Mesothelial cell of epicardium (in vitro differentiated cells): Measurements from ENCODE around the gene DYSF. TPM values are rescaled to one million over a fixed set of nuclear protein-coding genes. Genes with fewer than 3 reads are reported as not detected.

Source experiments
- DNase-seq, 2 experiments: peaks; one replicate each; pipeline ENCODE4 v3.0.0; 2021; ENCODE audit warnings: low spot score in 2 of 2; ENCODE audit not compliant: unreplicated experiment in 2 of 2
- H3K27ac Mint-ChIP-seq: 2 replicates; pipeline ENCODE4 v1.8.0; 2021; ENCODE audit warnings: mixed read lengths
- H3K27me3 Mint-ChIP-seq: 2 replicates; pipeline ENCODE4 v1.8.0; 2021; ENCODE audit warnings: low read depth, mixed read lengths
- H3K36me3 Mint-ChIP-seq: 2 replicates; pipeline ENCODE4 v1.8.0; 2021; ENCODE audit warnings: mixed read lengths
- H3K4me1 Mint-ChIP-seq: 2 replicates; pipeline ENCODE4 v1.8.0; 2021; ENCODE audit warnings: mixed read lengths
- H3K4me3 Mint-ChIP-seq: 2 replicates; pipeline ENCODE4 v1.8.0; 2021; ENCODE audit warnings: mild to moderate bottlenecking, moderate library complexity, mixed read lengths
- H3K9me3 Mint-ChIP-seq: 2 replicates; pipeline ENCODE4 v1.8.0; 2021; ENCODE audit warnings: mixed read lengths
- total RNA-seq: library from RNA; stranded (reverse); gene quantifications from 3 replicates; pipeline ENCODE4 v1.2.1, GENCODE V29; 2021
- TF ChIP-seq, protein P1 (sequence below): fragments of 200-600 bp; sonication (generic); IDR thresholded peaks from one replicate; pipeline ENCODE4 v1.5.0; 2021; ENCODE audit warnings: antibody characterized with exemption; ENCODE audit not compliant: unreplicated experiment

The DYSF gene
- total RNA-seq, 1 donor from 2014 or later = 0.96 TPM

DNA sequence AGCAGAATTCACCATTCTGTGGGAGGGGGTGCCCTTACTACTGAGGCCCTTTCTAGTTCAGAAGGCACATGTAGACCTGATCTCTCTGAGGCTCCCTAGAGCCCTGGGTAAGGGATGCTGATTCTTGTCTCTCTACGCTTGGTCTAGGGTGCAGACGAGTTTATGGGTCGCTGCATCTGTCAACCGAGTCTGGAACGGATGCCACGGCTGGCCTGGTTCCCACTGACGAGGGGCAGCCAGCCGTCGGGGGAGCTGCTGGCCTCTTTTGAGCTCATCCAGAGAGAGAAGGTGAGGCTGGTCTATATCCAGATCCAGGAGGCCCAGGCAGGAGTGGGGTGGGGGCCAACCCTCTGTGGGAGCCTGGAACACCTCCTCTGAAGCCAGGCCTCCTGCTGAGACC lies 147.2 kb downstream of the DYSF start:
- Mint-ChIP-seq H3K36me3 (no peaks in the 10 kb centered on the region), H3K4me1 (peaks cover 20% of the 10 kb centered on the region), H3K9me3 (no peaks in the 10 kb centered on the region), H3K4me3 (no peak overlapping the region), H3K27me3 (no peaks in the 10 kb centered on the region), H3K27ac (no peak overlapping the region)
- DNase-seq = no peak
- TF ChIP-seq, protein P1, sequence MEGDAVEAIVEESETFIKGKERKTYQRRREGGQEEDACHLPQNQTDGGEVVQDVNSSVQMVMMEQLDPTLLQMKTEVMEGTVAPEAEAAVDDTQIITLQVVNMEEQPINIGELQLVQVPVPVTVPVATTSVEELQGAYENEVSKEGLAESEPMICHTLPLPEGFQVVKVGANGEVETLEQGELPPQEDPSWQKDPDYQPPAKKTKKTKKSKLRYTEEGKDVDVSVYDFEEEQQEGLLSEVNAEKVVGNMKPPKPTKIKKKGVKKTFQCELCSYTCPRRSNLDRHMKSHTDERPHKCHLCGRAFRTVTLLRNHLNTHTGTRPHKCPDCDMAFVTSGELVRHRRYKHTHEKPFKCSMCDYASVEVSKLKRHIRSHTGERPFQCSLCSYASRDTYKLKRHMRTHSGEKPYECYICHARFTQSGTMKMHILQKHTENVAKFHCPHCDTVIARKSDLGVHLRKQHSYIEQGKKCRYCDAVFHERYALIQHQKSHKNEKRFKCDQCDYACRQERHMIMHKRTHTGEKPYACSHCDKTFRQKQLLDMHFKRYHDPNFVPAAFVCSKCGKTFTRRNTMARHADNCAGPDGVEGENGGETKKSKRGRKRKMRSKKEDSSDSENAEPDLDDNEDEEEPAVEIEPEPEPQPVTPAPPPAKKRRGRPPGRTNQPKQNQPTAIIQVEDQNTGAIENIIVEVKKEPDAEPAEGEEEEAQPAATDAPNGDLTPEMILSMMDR = no peak

DNA sequence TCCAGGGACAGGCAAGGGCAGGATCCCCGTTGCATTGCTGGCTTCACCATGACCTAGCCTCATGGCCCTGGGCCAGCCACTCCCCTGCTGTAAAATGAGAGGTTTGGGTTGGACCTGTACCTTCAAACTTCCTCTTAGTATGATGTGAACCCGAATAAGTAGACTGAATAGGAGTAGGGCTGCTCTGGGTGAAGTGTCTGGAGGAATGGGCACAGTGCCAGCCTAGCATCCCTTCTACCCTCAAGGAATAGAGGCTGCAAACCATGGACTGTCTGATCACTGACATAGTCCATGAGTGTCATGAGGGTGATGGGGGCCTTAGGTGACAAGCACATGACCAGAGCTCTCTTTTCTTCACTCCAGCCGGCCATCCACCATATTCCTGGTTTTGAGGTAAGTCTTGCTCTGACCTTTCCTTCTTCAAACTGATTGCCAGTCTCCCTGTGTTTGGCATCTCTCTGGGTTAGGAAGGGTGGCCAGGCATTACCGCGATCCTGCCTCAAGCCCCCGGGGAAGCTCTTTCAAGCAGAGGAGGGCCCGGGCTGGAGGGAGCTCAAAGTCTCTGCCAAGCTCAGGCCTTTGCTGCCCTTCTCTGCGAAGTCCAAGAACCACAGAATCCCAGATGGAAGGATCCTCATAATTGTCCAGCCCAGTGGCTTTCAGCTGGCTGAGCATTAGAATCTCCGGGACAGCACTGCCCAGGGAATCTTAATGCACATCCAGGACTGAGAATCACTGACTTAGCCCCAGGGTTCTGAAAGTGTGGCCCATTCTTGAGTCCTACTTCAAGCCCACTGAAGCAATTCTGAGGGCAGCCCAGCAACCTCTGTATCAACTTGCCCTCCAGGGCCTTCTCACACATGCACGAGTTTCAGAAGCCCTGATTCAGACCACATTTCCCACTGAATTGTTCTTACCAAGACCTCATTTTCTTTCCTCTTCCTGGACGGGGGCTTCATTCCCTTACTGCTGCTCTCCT lies 148.1 kb downstream of the DYSF start:
- no peak for DNase-seq
- TF ChIP-seq, protein P1 = no peak
- Mint-ChIP-seq H3K27ac (no peak overlapping the region), H3K4me1 (peaks cover 11% of the 10 kb centered on the region), H3K36me3 (no peaks in the 10 kb centered on the region), H3K4me3 (no peak overlapping the region), H3K9me3 (no peaks in the 10 kb centered on the region), H3K27me3 (no peaks in the 10 kb centered on the region)

DNA sequence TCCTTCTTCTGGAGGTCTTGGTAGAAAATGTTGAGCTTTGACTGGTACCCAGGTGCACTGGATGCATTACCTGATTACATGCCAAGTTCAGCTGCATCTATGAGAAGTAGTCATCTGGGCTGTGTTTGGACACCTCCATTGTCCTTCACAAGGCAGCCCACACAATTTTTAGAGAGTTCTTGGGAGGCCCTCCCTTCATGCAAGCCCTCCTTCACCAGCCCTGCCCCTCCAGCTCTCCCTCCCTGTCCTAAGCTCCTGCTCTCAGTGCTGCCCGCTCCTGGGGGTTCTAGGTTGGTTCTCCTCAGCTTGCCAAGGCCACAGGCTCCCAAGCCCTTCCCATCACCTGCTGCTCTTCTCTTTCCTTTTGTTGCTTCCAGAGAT lies 148.7 kb downstream of the DYSF start:
- no peaks in the 10 kb centered on the region for H3K9me3 Mint-ChIP-seq
- H3K4me3 Mint-ChIP-seq = no peak overlapping the region
- H3K27ac Mint-ChIP-seq = no peak overlapping the region
- no peak for DNase-seq
- TF ChIP-seq, protein P1 = no peak
- peaks cover 11% of the 10 kb centered on the region for H3K4me1 Mint-ChIP-seq
- no peaks in the 10 kb centered on the region for H3K36me3 Mint-ChIP-seq
- no peaks in the 10 kb centered on the region for H3K27me3 Mint-ChIP-seq

DNA sequence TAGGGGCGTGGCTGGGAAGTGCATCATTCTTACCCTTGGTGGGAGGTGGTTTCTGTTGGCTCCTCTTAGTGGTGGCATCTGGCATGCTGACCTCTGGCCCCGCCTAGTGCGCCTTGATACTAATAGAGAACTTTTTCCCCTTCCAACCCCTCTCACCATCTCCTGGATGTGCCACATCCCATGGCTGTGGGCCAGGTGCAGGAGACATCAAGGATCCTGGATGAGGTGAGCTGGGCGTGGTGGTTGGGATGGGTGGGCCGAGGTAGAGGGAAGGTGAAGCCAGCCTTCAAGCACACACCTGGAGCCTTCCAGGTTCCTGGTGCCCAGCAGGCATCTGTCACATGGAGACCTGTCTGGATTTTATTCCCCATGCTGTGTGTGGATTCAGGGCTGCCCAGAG lies 149.2 kb downstream of the DYSF start:
- H3K9me3 Mint-ChIP-seq = no peaks in the 10 kb centered on the region
- H3K27me3 Mint-ChIP-seq = peaks cover 2% of the 10 kb centered on the region
- TF ChIP-seq, protein P1 = no peak
- no peak for DNase-seq
- H3K36me3 Mint-ChIP-seq = no peaks in the 10 kb centered on the region
- no peak overlapping the region for H3K27ac Mint-ChIP-seq
- peaks cover 11% of the 10 kb centered on the region for H3K4me1 Mint-ChIP-seq
- H3K4me3 Mint-ChIP-seq = no peak overlapping the region

DNA sequence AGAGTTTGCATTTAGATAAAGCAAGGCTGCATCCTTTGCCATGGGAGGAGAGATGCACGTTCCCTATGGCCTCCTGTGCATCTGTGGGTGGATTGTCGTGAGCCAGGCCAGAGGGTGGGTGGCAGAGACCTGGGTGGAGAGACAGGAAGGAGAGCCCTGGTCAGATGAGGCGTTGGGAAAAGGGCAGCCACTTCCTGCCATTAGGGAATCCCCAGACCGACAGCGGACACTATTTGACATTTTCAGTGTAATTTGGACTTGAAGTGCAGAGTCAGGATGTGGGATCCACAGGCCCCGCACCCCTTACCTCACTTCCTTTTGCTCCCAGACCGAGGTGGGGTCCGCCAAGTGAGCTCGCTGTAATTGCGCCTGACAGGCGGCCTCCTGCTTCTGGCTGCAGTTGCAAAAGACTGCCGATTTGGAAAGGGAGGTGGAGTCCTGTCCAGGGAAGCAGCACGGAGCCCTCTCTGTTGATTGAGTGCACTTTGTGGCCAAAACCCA lies 150.0 kb downstream of the DYSF start:
- H3K27ac Mint-ChIP-seq = no peak overlapping the region
- H3K9me3 Mint-ChIP-seq = no peaks in the 10 kb centered on the region
- H3K36me3 Mint-ChIP-seq = no peaks in the 10 kb centered on the region
- TF ChIP-seq, protein P1 = no peak
- peak; percentile 6 to 33 for DNase-seq
- H3K27me3 Mint-ChIP-seq = peaks cover 2% of the 10 kb centered on the region
- peaks cover 11% of the 10 kb centered on the region for H3K4me1 Mint-ChIP-seq
- no peak overlapping the region for H3K4me3 Mint-ChIP-seq
